NB4 (cell line): Measurements from ENCODE around the gene COLQ.

Experiments
- DNase-seq: peaks from one replicate; pipeline ENCODE4 v3.0.0; 2010; ENCODE audit warnings: low read depth
- H3K4me3 ChIP-seq: one replicate; pipeline ENCODE4 v1.5.1; 2011; ENCODE audit warnings: mild to moderate bottlenecking, low read depth, low read length, moderate library complexity
- MAX ChIP-seq: IDR thresholded peaks from 2 replicates; pipeline ENCODE4 v1.6.1; 2011; ENCODE audit warnings: low read depth, low read length
- MYC ChIP-seq: IDR thresholded peaks from 2 replicates; pipeline ENCODE4 v1.6.1; 2011; ENCODE audit warnings: low read depth, low read length
- POLR2A ChIP-seq: IDR thresholded peaks from 2 replicates; pipeline ENCODE4 v1.6.1; 2011; ENCODE audit warnings: mild to moderate bottlenecking; ENCODE audit not compliant: insufficient read length; ENCODE audit errors: extremely low read depth
- TF ChIP-seq, protein P1 (sequence below): IDR thresholded peaks from one replicate; pipeline ENCODE4 v1.5.1; 2012; ENCODE audit warnings: low read depth, low read length

Gene COLQ

GRCh38 chr3:15438983-15439382, 82.5 kb downstream of the COLQ start:
- no peak for DNase-seq
- no peak overlapping the region for H3K4me3 ChIP-seq
- no peak for TF ChIP-seq POLR2A
- no peak for TF ChIP-seq MAX
- no peak for TF ChIP-seq MYC
- TF ChIP-seq, protein P1, sequence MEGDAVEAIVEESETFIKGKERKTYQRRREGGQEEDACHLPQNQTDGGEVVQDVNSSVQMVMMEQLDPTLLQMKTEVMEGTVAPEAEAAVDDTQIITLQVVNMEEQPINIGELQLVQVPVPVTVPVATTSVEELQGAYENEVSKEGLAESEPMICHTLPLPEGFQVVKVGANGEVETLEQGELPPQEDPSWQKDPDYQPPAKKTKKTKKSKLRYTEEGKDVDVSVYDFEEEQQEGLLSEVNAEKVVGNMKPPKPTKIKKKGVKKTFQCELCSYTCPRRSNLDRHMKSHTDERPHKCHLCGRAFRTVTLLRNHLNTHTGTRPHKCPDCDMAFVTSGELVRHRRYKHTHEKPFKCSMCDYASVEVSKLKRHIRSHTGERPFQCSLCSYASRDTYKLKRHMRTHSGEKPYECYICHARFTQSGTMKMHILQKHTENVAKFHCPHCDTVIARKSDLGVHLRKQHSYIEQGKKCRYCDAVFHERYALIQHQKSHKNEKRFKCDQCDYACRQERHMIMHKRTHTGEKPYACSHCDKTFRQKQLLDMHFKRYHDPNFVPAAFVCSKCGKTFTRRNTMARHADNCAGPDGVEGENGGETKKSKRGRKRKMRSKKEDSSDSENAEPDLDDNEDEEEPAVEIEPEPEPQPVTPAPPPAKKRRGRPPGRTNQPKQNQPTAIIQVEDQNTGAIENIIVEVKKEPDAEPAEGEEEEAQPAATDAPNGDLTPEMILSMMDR, result no peak

- no peak for DNase-seq
- H3K4me3 ChIP-seq, result no peak overlapping the region
- no peak for TF ChIP-seq POLR2A
- TF ChIP-seq MAX, result no peak
- no peak for TF ChIP-seq MYC
- TF ChIP-seq, protein P1, result no peak
Measured at GRCh38 chr3:15436246-15436645, 85.3 kb downstream of the COLQ start.

DNA sequence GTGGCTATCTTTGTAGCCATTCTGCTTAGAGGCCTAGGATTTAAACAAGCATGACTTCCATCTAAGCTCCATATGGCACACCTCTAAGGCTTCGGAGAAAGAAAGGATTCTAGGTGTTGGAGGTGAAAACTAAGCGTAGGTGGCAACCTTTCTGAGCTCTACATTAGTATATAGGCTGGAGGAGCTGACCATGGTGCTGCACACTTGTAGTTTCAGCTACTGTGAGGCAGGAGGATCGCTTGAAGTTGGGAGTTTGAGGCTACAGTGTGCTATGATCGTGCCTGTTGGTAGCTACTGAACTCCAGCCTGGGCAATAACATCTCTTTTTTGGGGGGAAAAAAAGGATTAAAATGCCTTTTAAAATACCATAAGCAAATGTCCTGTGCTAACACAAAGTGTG, 86.8 kb downstream of the COLQ start:
- TF ChIP-seq POLR2A (no peak), MYC (no peak), MAX (no peak)
- H3K4me3 ChIP-seq, result no peak overlapping the region
- DNase-seq, result no peak

GRCh38 chr3:15433531-15433930, 88.0 kb downstream of the COLQ start:
- no peak for DNase-seq
- H3K4me3 ChIP-seq, result no peak overlapping the region
- TF ChIP-seq POLR2A (no peak), MYC (no peak), MAX (no peak)
- TF ChIP-seq, protein P1, result no peak

- TF ChIP-seq, protein P1, result no peak
- TF ChIP-seq MAX, result no peak
- no peak for TF ChIP-seq MYC
- TF ChIP-seq POLR2A, result no peak
- no peak overlapping the region for H3K4me3 ChIP-seq
Measured at GRCh38 chr3:15431256-15431837, 90.2 kb downstream of the COLQ start.

GRCh38 chr3:15430624-15431023, 90.9 kb downstream of the COLQ start:
- TF ChIP-seq, protein P1, result no peak
- TF ChIP-seq MAX, result no peak
- no peak overlapping the region for H3K4me3 ChIP-seq
- DNase-seq, result no peak

More at GRCh38 chr3:15431256-15431837, 90.2 kb downstream of the COLQ start:
- DNase-seq, result no peak
